ENCODE data around the gene DNER. TPM values are rescaled to one million over a fixed set of nuclear protein-coding genes. Genes with fewer than 3 reads are reported as not detected.

The DNER gene
- not detected in 2 replicates for total RNA-seq (2016; rRNA removed; fragmentation: Illumina TruSeq; extraction: Trizol)
- not detected in 2 replicates for total RNA-seq (2016; cell fraction: cytosol; rRNA removed; fragmentation: Illumina TruSeq; extraction: Trizol; ENCODE audit: low read depth)
- not detected in 2 replicates for total RNA-seq (2016; cell fraction: insoluble cytoplasmic fraction; rRNA removed; fragmentation: Illumina TruSeq; extraction: Trizol)
- total RNA-seq (2016; cell fraction: membrane; rRNA removed; fragmentation: Illumina TruSeq; extraction: Trizol): not detected in 2 replicates
- total RNA-seq (2016; cell fraction: nucleus; rRNA removed; fragmentation: Illumina TruSeq; extraction: Trizol): not detected in 2 replicates
- polyA plus RNA-seq (2011; rRNA removed): not detected in 2 replicates
- not detected in 2 replicates for polyA plus RNA-seq (2011; cell fraction: cytosol; rRNA removed)
- not detected in 2 replicates for polyA plus RNA-seq (2011; cell fraction: nucleus; rRNA removed)
- polyA plus RNA-seq (2012): not detected in 2 replicates
- polyA plus RNA-seq (2016; cell fraction: cytosol; fragmentation: Illumina TruSeq; extraction: Trizol; ENCODE audit: low read depth): not detected in 2 replicates
- polyA plus RNA-seq (2016; cell fraction: insoluble cytoplasmic fraction; fragmentation: Illumina TruSeq; extraction: Trizol; ENCODE audit: low read depth): not detected in 2 replicates
- polyA plus RNA-seq (2016; cell fraction: membrane; fragmentation: Illumina TruSeq; extraction: Trizol; ENCODE audit: low read depth): not detected in 2 replicates
- not detected in 2 replicates for polyA plus RNA-seq (2016; cell fraction: nucleus; fragmentation: Illumina TruSeq; extraction: Trizol; ENCODE audit: insufficient read depth, low read depth)
- 22.4 TPM in 1 of 2 replicates, not detected in the other for polyA minus RNA-seq (2011; rRNA and poly(A)+ RNA removed; ENCODE audit: low replicate concordance)
- polyA minus RNA-seq (2011; cell fraction: cytosol; rRNA and poly(A)+ RNA removed): not detected in 2 replicates
- not detected in 2 replicates for polyA minus RNA-seq (2011; cell fraction: nucleus; rRNA and poly(A)+ RNA removed)
- Bru-seq, nascent RNA: not detected
- percentile 2 among the genes with signal in this experiment for BruChase-seq, experiment 1, labeled RNA remaining after a 6-hour chase
- BruChase-seq, experiment 2, labeled RNA remaining after a 2-hour chase: percentile 9 among the genes with signal in this experiment
- long read RNA-seq, experiment 1: 0 reads
- long read RNA-seq, experiment 2: 0 reads

- in situ Hi-C loops (cut with HindIII; ENCODE audit: extremely low pct_ligation_motif_present, low pct_unique_long_range_greater_than_20kb): no loop called here
- FAIRE-seq: no peak
Observed at GRCh38 chr2:229714080-229714735, at the start of gene DNER. Gene DNER, minus strand, starts transcription at chr2:229714555. Its CDS starts 132 bp downstream, at chr2:229714423.

More at GRCh38 chr2:229714080-229714735, at the start of gene DNER:
- BruUV-seq (replicated peaks): no TSS peak
- Histone ChIP-seq H3K36me3 (replicated peaks in 1 of 2; ENCODE audit: control insufficient read depth in 1 of 2, insufficient read depth in 2 of 2, low read length in 2 of 2) (no peaks in the 10 kb centered on the region), H4K20me1 (ENCODE audit: insufficient read depth, low read length) (peaks cover 12% of the 10 kb centered on the region; the same call in 1 of the 2 replicates), H3K4me2 (ENCODE audit: low read depth, low read length) (peak within 1 kb of the TSS; percentile 61), H3K4me3 (replicated peaks in 1 of 3; ENCODE audit: insufficient read depth in 1 of 3, low read depth in 2 of 3, low read length in 3 of 3) (peak within 1 kb of the TSS in 2 of 3 experiments; percentile 30 to 61; a peak in 2 of 6 replicates), H3K9me3 (ENCODE audit: low read length) (no peaks in the 10 kb centered on the region), H3K79me2 (ENCODE audit: insufficient read depth, low read length) (no peaks in the 10 kb centered on the region), H3K9ac (ENCODE audit: insufficient read depth, low read depth, low read length) (no peak within 1 kb of the TSS), H3K4me1 (ENCODE audit: insufficient read depth, low read length) (no peaks in the 10 kb centered on the region), H3K27me3 (ENCODE audit: control insufficient read depth in 1 of 2, insufficient read depth in 2 of 2, low read length in 2 of 2) (peaks cover 7 to 36% of the 10 kb centered on the region in 2 experiments), H2AFZ (ENCODE audit: low read length) (no peak within 1 kb of the TSS), H3K27ac (ENCODE audit: extremely low read length, insufficient read depth, low read length) (no peak within 1 kb of the TSS)
- TF ChIP-seq NKX3-1 (CRISPR knock-in tag; IDR thresholded peaks at IDR 0.05) (no peak), MAZ (IDR thresholded peaks at IDR 0.05; ENCODE audit: borderline replicate concordance, low read depth, low read length) (no peak), MAZ (CRISPR knock-in tag; IDR thresholded peaks at IDR 0.05; ENCODE audit: low read depth) (0 out of 2 replicates have a peak, but pooled peaks have one; percentile 29), ZNF777 (CRISPR knock-in tag; IDR thresholded peaks at IDR 0.05) (peak; percentile 21; the same call in 1 of the 2 replicates), ZNF674 (CRISPR knock-in tag; IDR thresholded peaks at IDR 0.05; ENCODE audit: low read depth) (0 out of 2 replicates have a peak, but pooled peaks have one; percentile 28), TCF12 (IDR thresholded peaks at IDR 0.05) (no peak), TCF12 (CRISPR knock-in tag; IDR thresholded peaks at IDR 0.05) (no peak)
- ATAC-seq: peak; percentile 61
- CTCF ChIA-PET (ENCODE audit: low intra/inter-chr PET ratio, low total read pairs): no interaction called here
- POLR2A ChIA-PET: no interaction called here
- WGBS (ENCODE audit: low lambda C conversion rate): 20% methylated on average over 48 of the region's 84 CpGs
- intact Hi-C loops (cut with micrococcal nuclease; ENCODE audit: unreplicated experiment): no loop called here
- no peak for DNase-seq (ENCODE audit: low spot score)

Data from HepG2 (cell line).